ENCODE results near the gene PELO.
"Not testable (repeated sequence)": the region's sequence is repeated elsewhere in the genome, so short reads cannot be mapped to it uniquely, and the experiment has no call there.

The PELO gene

GRCh38 chr5:52787600-52788504, at the start of gene PELO, which contains the start of gene ITGA1:
PELO (plus strand) TSS chr5:52787916; CDS start chr5:52800395, 12,479 bp downstream.
ITGA1 (plus strand) TSS chr5:52787916; CDS start chr5:52788354, 438 bp downstream.
- DNase-seq = peak; percentile 7

- no peak for DNase-seq
Measured at GRCh38 chr5:52738095-52738506, 49.6 kb upstream of the PELO start.

GRCh38 chr5:52740007-52740406, 47.7 kb upstream of the PELO start:
- DNase-seq = no peak

- no peak for DNase-seq
Measured at GRCh38 chr5:52743012-52743411, 44.7 kb upstream of the PELO start.

- no peak for DNase-seq
Measured at GRCh38 chr5:52743529-52743928, 44.2 kb upstream of the PELO start.

GRCh38 chr5:52743970-52744369, 43.7 kb upstream of the PELO start:
- no peak for DNase-seq

GRCh38 chr5:52744867-52745458, 42.8 kb upstream of the PELO start:
- DNase-seq = not testable (repeated sequence)

GRCh38 chr5:52746539-52746938, 41.2 kb upstream of the PELO start:
- no peak for DNase-seq

GRCh38 chr5:52748590-52748989, 39.1 kb upstream of the PELO start:
- no peak for DNase-seq

- no peak for DNase-seq
Measured at GRCh38 chr5:52749666-52750065, 38.0 kb upstream of the PELO start.

GRCh38 chr5:52751137-52751536, 36.6 kb upstream of the PELO start:
- DNase-seq = no peak

- DNase-seq = no peak
Measured at GRCh38 chr5:52754051-52754450, 33.7 kb upstream of the PELO start.

GRCh38 chr5:52757527-52757926, 30.2 kb upstream of the PELO start:
- no peak for DNase-seq

GRCh38 chr5:52758014-52758413, 29.7 kb upstream of the PELO start:
- no peak for DNase-seq

- DNase-seq = no peak
Measured at GRCh38 chr5:52759331-52759730, 28.4 kb upstream of the PELO start.

- DNase-seq = no peak
Measured at GRCh38 chr5:52760695-52761366, 26.9 kb upstream of the PELO start.

GRCh38 chr5:52767217-52767743, 20.4 kb upstream of the PELO start:
- DNase-seq = no peak

GRCh38 chr5:52767766-52768480, 19.8 kb upstream of the PELO start:
- no peak for DNase-seq

GRCh38 chr5:52769061-52769460, 18.7 kb upstream of the PELO start:
- no peak for DNase-seq

GRCh38 chr5:52770287-52770939, 17.3 kb upstream of the PELO start:
- no peak for DNase-seq

- DNase-seq = no peak
Measured at GRCh38 chr5:52771343-52772039, 16.2 kb upstream of the PELO start.

- DNase-seq = no peak
Measured at GRCh38 chr5:52772668-52773067, 15.0 kb upstream of the PELO start.

Measured in NCI-H1105 (cell line).